HepG2 (cell line): ENCODE results near the gene PLXNA4. TPM values are rescaled to one million over a fixed set of nuclear protein-coding genes. Genes with fewer than 3 reads are reported as not detected.

Source experiments
- ATAC-seq: fragments of 200-7000 bp; cut with Tn5 transposase; 3 replicates; pipeline ENCODE4 v1.9.1; 2020; ENCODE audit warnings: mild to moderate bottlenecking, moderate library complexity
- BruUV-seq: library from RNA; stranded (reverse); fragments of 400-500 nt; replicated peaks from 2 replicates; lab custom pipeline; 2021; lab: Mats Ljungman, UMichigan
- CTCF ChIA-PET: fragments of 300-600 bp; formaldehyde crosslinking; extraction: SDS; loops from one replicate; lab custom pipeline; 2021; ENCODE audit warnings: low total read pairs, inconsistent platforms, low intra/inter-chr PET ratio; lab: Yijun Ruan, JAX
- POLR2A ChIA-PET: fragments of 350-600 bp; sonication (Branson Sonifier 250); formaldehyde crosslinking; loops from one replicate; lab custom pipeline; 2020; ENCODE audit warnings: antibody characterized with exemption, inconsistent platforms; lab: Yijun Ruan, JAX
- DNase-seq: peaks from one replicate; pipeline ENCODE4 v3.0.0-alpha.2; 2015; ENCODE audit warnings: low spot score
- FAIRE-seq: peaks from 3 replicates; lab custom pipeline; 2011; peaks lifted over from hg19 to GRCh38; lab: Jason Lieb, UNC
- H2AFZ ChIP-seq: one replicate; pipeline ENCODE4 v1.6.1; 2011; ENCODE audit warnings: low read length, inconsistent platforms
- H3K27ac ChIP-seq: fragments of 300-600 bp; 3 replicates; pipeline ENCODE4 v1.8.0; 2011; ENCODE audit warnings: mixed run types, mild to moderate bottlenecking, mixed read lengths, low read length, inconsistent platforms; ENCODE audit not compliant: insufficient read depth; ENCODE audit errors: extremely low read length
- H3K27me3 ChIP-seq, 2 experiments: fragments of 200-600 bp in 1 of 2; 2 replicates in 1 of 2; 3 replicates in 1 of 2; pipeline versions ENCODE4 v1.6.0 to v1.8.0; 2011; ENCODE audit warnings: low read length in 2 of 2, mild to moderate bottlenecking in 2 of 2, moderate library complexity in 2 of 2, inconsistent platforms in 1 of 2; ENCODE audit not compliant: insufficient read depth in 2 of 2, control insufficient read depth in 1 of 2
- H3K36me3 ChIP-seq, 2 experiments: fragments of 200-600 bp in 1 of 2; replicated peaks in 1 of 2; 2 replicates in 1 of 2; 3 replicates in 1 of 2; pipeline versions ENCODE4 v1.5.1 to v1.8.0; 2011; ENCODE audit warnings: low read length in 2 of 2, inconsistent platforms in 1 of 2; ENCODE audit not compliant: insufficient read depth in 2 of 2, control insufficient read depth in 1 of 2
- H3K4me1 ChIP-seq: 2 replicates; pipeline ENCODE4 v1.5.1; 2012; ENCODE audit warnings: low read length, inconsistent platforms; ENCODE audit not compliant: insufficient read depth
- H3K4me2 ChIP-seq: 2 replicates; pipeline ENCODE4 v1.6.0; 2011; ENCODE audit warnings: low read depth, low read length, inconsistent platforms
- H3K4me3 ChIP-seq, 3 experiments: fragments of 200-600 bp in 1 of 3; sonication (generic), shearing (Covaris generic) in 1 of 3; replicated peaks in 1 of 3; 2 replicates each; pipeline ENCODE4 v1.5.1; 2011 to 2016; ENCODE audit warnings: low read length in 3 of 3, inconsistent platforms in 2 of 3, low read depth in 2 of 3, mild to moderate bottlenecking in 2 of 3, control low read depth in 1 of 3, mixed read lengths in 1 of 3; ENCODE audit not compliant: insufficient read depth in 1 of 3
- H3K79me2 ChIP-seq: one replicate; pipeline ENCODE4 v1.6.1; 2011; ENCODE audit warnings: low read length, inconsistent platforms; ENCODE audit not compliant: insufficient read depth
- H3K9ac ChIP-seq: 2 replicates; pipeline ENCODE4 v1.6.0; 2011; ENCODE audit warnings: mild to moderate bottlenecking, low read depth, low read length, inconsistent platforms; ENCODE audit not compliant: insufficient read depth
- H3K9me3 ChIP-seq: 2 replicates; pipeline ENCODE4 v1.5.1; 2012; ENCODE audit warnings: mild to moderate bottlenecking, low read length
- H4K20me1 ChIP-seq: 2 replicates; pipeline ENCODE4 v1.6.0; 2011; ENCODE audit warnings: inconsistent platforms, mild to moderate bottlenecking, low read length, moderate library complexity; ENCODE audit not compliant: insufficient read depth
- CREM ChIP-seq, 2 experiments: sonication (generic) in 1 of 2; formaldehyde crosslinking in 1 of 2; IDR thresholded peaks; 2 replicates each; pipeline versions ENCODE4 v1.4.0 to v1.6.1; 2016 to 2020; ENCODE audit warnings: antibody characterized with exemption in 1 of 2, mild to moderate bottlenecking in 1 of 2, missing genetic modification reagents in 1 of 2
- FOXK1 ChIP-seq: sonication (generic); formaldehyde crosslinking; IDR thresholded peaks from 2 replicates; pipeline ENCODE4 v1.4.0; 2020; ENCODE audit warnings: low read depth, missing genetic modification reagents, borderline replicate concordance
- MAF1 ChIP-seq: sonication (generic); formaldehyde crosslinking; IDR thresholded peaks from 2 replicates; pipeline ENCODE4 v1.5.0; 2020; ENCODE audit warnings: missing genetic modification reagents, borderline replicate concordance
- MAFK ChIP-seq, 2 experiments: IDR thresholded peaks in 1 of 2; conservative IDR thresholded peaks in 1 of 2; 2 replicates each; pipeline ENCODE4 v1.6.1; 2011; ENCODE audit warnings: improper control_type of control experiment in 2 of 2, low read length in 2 of 2
- NFE2L1 ChIP-seq: sonication (generic); formaldehyde crosslinking; IDR thresholded peaks from 2 replicates; pipeline ENCODE4 v1.4.0; 2020; ENCODE audit warnings: missing genetic modification reagents, mild to moderate bottlenecking, borderline replicate concordance
- SMC3 ChIP-seq: IDR thresholded peaks from 2 replicates; pipeline ENCODE4 v1.6.1; 2011; ENCODE audit warnings: low read length, improper control_type of control experiment
- SOX13 ChIP-seq, 3 experiments: fragments of 450-650 bp in 1 of 3; sonication (generic) in 1 of 3; formaldehyde crosslinking in 1 of 3; IDR thresholded peaks in 2 of 3; conservative IDR thresholded peaks in 1 of 3; 2 replicates each; pipeline versions ENCODE4 v1.5.0 to v1.6.1; 2016 to 2020; ENCODE audit warnings: antibody characterized with exemption in 1 of 3, mild to moderate bottlenecking in 1 of 3, missing compliant biosample characterization in 1 of 3, missing genetic modification reagents in 1 of 3, moderate library complexity in 1 of 3
- ZNF703 ChIP-seq: sonication (generic); formaldehyde crosslinking; IDR thresholded peaks from 2 replicates; pipeline ENCODE4 v1.5.1; 2020; ENCODE audit warnings: missing genetic modification reagents, mild to moderate bottlenecking, moderate library complexity, borderline replicate concordance
- ZNF724P ChIP-seq: sonication (generic); formaldehyde crosslinking; IDR thresholded peaks from 2 replicates; pipeline ENCODE4 v1.8.0; 2022; ENCODE audit warnings: missing genetic modification reagents, borderline replicate concordance
- WGBS: methylation state at CpG from one replicate; pipeline ENCODE4 v1.1.6; 2017; ENCODE audit warnings: low lambda C conversion rate; 5-methylcytosine and 5-hydroxymethylcytosine counted together
- in situ Hi-C: cut with HindIII; loops from 2 replicates; pipeline ENCODE4 v1.10.0; 2017; ENCODE audit warnings: low pct_unique_long_range_greater_than_20kb; ENCODE audit not compliant: extremely low pct_ligation_motif_present
- intact Hi-C: fragments of 100-400 bp; cut with micrococcal nuclease; formaldehyde crosslinking; loops from one replicate; pipeline ENCODE4 v1.10.0; 2022; ENCODE audit not compliant: unreplicated experiment
- polyA plus RNA-seq, 8 experiments: library from polyadenylated mRNA; depleted of rRNA in 3 of 8; stranded (reverse) in 7 of 8; unstranded in 1 of 8; fragments of >200 nt; fragmentation: Illumina TruSeq in 4 of 8; extraction: Trizol in 4 of 8; gene quantifications; 2 replicates each; pipeline versions ENCODE4 v1.2.1 to v1.2.3, GENCODE V29; 2011 to 2016; ENCODE audit warnings: low read depth in 4 of 8, missing spikeins in 1 of 8, mixed read lengths in 1 of 8; ENCODE audit not compliant: insufficient read depth in 1 of 8
- total RNA-seq, 5 experiments: library from RNA; depleted of rRNA; stranded (reverse); fragments of >200 nt; fragmentation: Illumina TruSeq; extraction: Trizol; gene quantifications; 2 replicates each; pipeline ENCODE4 v1.2.3, GENCODE V29; 2016; ENCODE audit warnings: low read depth in 1 of 5
- TF ChIP-seq, protein P1 (sequence below): sonication (generic); formaldehyde crosslinking; IDR thresholded peaks from 2 replicates; pipeline ENCODE4 v1.8.0; 2022; ENCODE audit warnings: mild to moderate bottlenecking, missing genetic modification reagents, moderate library complexity
- TF ChIP-seq, protein P2 (sequence below): fragments of 450-650 bp; IDR thresholded peaks from 2 replicates; pipeline ENCODE4 v1.6.1; 2016
- TF ChIP-seq, protein P3 (sequence below): sonication (generic); formaldehyde crosslinking; IDR thresholded peaks from 2 replicates; pipeline ENCODE4 v1.8.0; 2022; ENCODE audit warnings: missing genetic modification reagents, mild to moderate bottlenecking, inconsistent platforms, borderline replicate concordance
- TF ChIP-seq, protein P4 (sequence below): sonication (generic); formaldehyde crosslinking; IDR thresholded peaks from 2 replicates; pipeline ENCODE4 v1.9.0; 2021; ENCODE audit warnings: missing genetic modification reagents, mild to moderate bottlenecking, borderline replicate concordance

PLXNA4 gene
- total and polyA plus RNA-seq, 2 of the 13 experiments (the other 11 are each of a cell fraction or from before 2014, with no cell fraction given): 0.01 to 0.04 TPM

DNA sequence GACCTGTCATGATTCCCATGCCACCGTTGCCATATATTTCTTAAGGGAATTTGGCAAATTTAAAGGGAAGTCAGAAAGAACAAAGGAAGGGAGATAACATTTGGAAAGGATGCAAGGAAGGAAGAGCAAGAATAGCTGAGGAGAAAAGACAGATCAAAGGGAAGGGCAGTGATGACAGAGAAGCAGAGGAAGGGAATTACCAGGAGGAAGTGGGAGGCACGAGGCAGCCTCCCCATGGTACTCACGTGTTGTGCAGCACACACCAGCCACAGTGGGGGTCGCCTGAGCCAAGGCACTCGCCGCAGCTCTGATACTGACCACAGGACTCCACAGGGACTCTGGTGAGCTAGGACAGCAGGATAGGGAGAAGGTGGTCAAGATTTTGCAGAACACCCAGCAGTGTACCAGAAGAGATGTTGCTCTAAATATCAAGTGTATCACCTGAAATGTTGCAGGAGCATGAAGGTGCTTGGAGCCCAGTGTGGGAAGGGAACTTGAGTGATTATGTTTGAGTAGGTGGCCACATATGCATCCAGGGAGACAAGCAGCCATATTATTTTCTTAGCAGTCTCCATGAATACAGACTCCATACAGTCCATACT lies 335.3 kb downstream of the PLXNA4 start (continued):
- TF ChIP-seq, protein P1, sequence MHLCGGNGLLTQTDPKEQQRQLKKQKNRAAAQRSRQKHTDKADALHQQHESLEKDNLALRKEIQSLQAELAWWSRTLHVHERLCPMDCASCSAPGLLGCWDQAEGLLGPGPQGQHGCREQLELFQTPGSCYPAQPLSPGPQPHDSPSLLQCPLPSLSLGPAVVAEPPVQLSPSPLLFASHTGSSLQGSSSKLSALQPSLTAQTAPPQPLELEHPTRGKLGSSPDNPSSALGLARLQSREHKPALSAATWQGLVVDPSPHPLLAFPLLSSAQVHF (CRISPR knock-in tag): no peak
- TF ChIP-seq CREM (IDR thresholded peaks at IDR 0.05) (no peak), CREM (CRISPR knock-in tag; IDR thresholded peaks at IDR 0.05) (no peak), NFE2L1 (no peak), MAF1 (no peak)
- TF ChIP-seq, protein P2, sequence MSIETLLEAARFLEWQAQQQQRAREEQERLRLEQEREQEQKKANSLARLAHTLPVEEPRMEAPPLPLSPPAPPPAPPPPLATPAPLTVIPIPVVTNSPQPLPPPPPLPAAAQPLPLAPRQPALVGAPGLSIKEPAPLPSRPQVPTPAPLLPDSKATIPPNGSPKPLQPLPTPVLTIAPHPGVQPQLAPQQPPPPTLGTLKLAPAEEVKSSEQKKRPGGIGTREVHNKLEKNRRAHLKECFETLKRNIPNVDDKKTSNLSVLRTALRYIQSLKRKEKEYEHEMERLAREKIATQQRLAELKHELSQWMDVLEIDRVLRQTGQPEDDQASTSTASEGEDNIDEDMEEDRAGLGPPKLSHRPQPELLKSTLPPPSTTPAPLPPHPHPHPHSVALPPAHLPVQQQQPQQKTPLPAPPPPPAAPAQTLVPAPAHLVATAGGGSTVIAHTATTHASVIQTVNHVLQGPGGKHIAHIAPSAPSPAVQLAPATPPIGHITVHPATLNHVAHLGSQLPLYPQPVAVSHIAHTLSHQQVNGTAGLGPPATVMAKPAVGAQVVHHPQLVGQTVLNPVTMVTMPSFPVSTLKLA: no peak
- TF ChIP-seq, all 625 proteins: peak for 0

DNA sequence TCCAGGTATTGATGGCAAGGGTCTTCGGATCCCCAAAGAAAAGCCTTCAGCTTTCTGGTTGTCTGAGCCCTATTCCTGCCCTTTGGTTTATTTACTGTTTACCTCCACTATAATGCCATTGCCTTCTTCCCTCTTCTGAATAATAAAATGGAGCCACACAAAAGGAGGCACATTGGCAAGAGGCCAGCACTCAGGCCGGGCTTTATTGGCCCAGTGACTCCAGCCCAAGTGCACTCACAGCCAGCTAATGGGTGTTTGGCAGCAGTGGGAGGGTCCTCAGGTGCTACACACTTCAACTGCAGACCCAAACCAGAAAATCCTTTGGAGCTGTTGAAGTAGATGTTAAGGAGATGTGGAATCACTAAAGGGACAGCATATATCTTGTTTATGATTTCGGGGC lies 336.0 kb downstream of the PLXNA4 start:
- Histone ChIP-seq H3K27ac (no peak overlapping the region), H3K9ac (no peak overlapping the region), H3K4me1 (peaks cover 13% of the 10 kb centered on the region), H3K4me2 (no peak overlapping the region), H3K9me3 (no peaks in the 10 kb centered on the region), H4K20me1 (no peaks in the 10 kb centered on the region), H3K27me3 (peaks cover 0 to 11% of the 10 kb centered on the region in 2 experiments; a peak in 1 of 5 replicates), H3K4me3 (no peak overlapping the region), H3K36me3 (no peaks in the 10 kb centered on the region), H2AFZ (no peak overlapping the region), H3K79me2 (no peaks in the 10 kb centered on the region)
- DNase-seq: no peak
- TF ChIP-seq, protein P3, sequence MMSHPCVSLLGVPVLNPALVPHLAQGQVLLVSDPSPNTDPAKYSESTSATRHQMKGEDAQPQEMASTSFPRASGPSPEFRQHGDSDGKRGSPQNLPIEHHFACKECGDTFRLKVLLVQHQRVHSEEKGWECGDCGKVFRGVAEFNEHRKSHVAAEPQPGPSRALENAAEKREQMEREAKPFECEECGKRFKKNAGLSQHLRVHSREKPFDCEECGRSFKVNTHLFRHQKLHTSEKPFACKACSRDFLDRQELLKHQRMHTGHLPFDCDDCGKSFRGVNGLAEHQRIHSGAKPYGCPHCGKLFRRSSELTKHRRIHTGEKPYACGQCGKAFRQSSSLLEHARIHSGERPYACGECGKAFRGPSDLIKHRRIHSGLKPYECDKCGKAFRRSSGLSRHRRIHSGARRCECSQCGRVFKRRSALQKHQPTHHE (CRISPR knock-in tag): no peak
- TF ChIP-seq MAFK (conservative IDR thresholded peaks at IDR 0.05 in 1 of 2, IDR thresholded peaks at IDR 0.05 in 1 of 2; ENCODE audit: low read length in 2 of 2): no peak
- TF ChIP-seq ZNF724P (CRISPR knock-in tag): no peak
- no peak for TF ChIP-seq FOXK1 (CRISPR knock-in tag)
- TF ChIP-seq SOX13 (IDR thresholded peaks at IDR 0.05): no peak
- no peak for TF ChIP-seq SOX13 (CRISPR knock-in tag; conservative IDR thresholded peaks at IDR 0.05 in 1 of 2, IDR thresholded peaks at IDR 0.05 in 1 of 2)
- no peak for TF ChIP-seq SMC3
- TF ChIP-seq, protein P4, sequence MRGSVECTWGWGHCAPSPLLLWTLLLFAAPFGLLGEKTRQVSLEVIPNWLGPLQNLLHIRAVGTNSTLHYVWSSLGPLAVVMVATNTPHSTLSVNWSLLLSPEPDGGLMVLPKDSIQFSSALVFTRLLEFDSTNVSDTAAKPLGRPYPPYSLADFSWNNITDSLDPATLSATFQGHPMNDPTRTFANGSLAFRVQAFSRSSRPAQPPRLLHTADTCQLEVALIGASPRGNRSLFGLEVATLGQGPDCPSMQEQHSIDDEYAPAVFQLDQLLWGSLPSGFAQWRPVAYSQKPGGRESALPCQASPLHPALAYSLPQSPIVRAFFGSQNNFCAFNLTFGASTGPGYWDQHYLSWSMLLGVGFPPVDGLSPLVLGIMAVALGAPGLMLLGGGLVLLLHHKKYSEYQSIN (CRISPR knock-in tag): no peak
- TF ChIP-seq ZNF703: no peak
- ChIA-PET POLR2A (no interaction called here), CTCF (no interaction called here)
- intact Hi-C loops: no loop called here
- FAIRE-seq: no peak
- no TSS peak for BruUV-seq
- ATAC-seq: no peak
- WGBS: 0% methylated on average over 3 of the region's 3 CpGs
- in situ Hi-C loops: no loop called here
